Adipose tissue (tissue), 3 donors: ENCODE results near the gene USP17L22. TPM values are rescaled to one million over a fixed set of nuclear protein-coding genes. Genes with fewer than 3 reads are reported as not detected.
"Not testable (repeated sequence)": the region's sequence is repeated elsewhere in the genome, so short reads cannot be mapped to it uniquely, and the experiment has no call there.

Experiments used
- H3K27ac ChIP-seq: one replicate; pipeline ENCODE4 v1.5.1; 2013; ENCODE audit warnings: low read depth, low read length
- WGBS, 3 donors: extraction: QIAGEN DNeasy Blood & Tissue Kit; methylation state at CpG; one replicate each; pipeline ENCODE4 v1.1.7; 2013; 5-methylcytosine and 5-hydroxymethylcytosine counted together
- polyA plus RNA-seq, 3 donors: library from polyadenylated mRNA; stranded (reverse); fragments of 200-250 nt; gene quantifications; one replicate each; pipeline ENCODE4 v1.2.3, GENCODE V29; 2013
- donor health status: healthy with polysubstance abuse.
- donor health status: Bipolar disorder and iron deficiency.
- donor health status: healthy.

USP17L22 gene
- not detected for polyA plus RNA-seq

DNA sequence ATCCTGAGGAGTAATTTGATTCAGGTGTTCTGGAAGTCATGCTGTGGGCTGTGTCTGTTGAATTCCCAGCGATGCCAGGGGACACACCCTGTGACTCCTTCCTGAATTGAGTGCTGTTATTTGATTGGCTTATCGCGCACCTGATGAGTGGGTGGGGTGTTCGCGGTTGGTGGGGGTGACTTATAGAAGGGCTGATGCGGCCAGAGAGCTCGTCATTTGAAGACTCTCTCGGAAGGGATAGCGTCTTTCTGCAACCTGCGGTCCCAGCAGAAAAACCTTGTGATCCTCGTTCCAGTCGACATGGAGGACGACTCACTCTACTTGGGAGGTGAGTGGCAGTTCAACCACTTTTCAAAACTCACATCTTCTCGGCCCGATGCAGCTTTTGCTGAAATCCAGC is at the start of gene USP17L22:
TSS of gene USP17L22 (plus strand) at position 301 of the 400 bp plus-strand sequence. CDS start at position 301, 0 bp downstream.
- not testable (repeated sequence) for H3K27ac ChIP-seq
- no CpG with 5 or more reads among the region's 15 CpGs for WGBS, 3 donors

DNA sequence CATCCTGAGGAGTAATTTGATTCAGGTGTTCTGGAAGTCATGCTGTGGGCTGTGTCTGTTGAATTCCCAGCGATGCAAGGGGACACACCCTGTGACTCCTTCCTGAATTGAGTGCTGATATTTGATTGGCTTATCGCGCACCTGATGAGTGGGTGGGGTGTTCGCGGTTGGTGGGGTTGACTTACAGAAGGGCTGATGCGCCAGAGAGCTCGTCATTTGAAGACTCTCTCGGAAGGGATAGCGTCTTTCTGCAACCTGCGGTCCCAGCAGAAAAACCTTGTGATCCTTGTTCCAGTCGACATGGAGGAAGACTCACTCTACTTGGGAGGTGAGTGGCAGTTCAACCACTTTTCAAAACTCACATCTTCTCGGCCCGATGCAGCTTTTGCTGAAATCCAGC is 47.6 kb upstream of the USP17L22 start, which contains the start of gene USP17L12:
TSS of gene USP17L12 (plus strand) at position 301 of the 400 bp plus-strand sequence. CDS start at position 301, 0 bp downstream.
- no CpG with 5 or more reads among the region's 13 CpGs for WGBS, 3 donors
- not testable (repeated sequence) for H3K27ac ChIP-seq

DNA sequence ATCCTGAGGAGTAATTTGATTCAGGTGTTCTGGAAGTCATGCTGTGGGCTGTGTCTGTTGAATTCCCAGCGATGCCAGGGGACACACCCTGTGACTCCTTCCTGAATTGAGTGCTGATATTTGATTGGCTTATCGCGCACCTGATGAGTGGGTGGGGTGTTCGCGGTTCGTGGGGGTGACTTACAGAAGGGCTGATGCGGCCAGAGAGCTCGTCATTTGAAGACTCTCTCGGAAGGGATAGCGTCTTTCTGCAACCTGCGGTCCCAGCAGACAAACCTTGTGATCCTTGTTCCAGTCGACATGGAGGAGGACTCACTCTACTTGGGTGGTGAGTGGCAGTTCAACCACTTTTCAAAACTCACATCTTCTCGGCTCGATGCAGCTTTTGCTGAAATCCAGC is 42.8 kb upstream of the USP17L22 start, which contains the start of gene USP17L13:
TSS of gene USP17L13 (plus strand) at position 301 of the 400 bp plus-strand sequence. CDS start at position 301, 0 bp downstream.
- no CpG with 5 or more reads among the region's 14 CpGs for WGBS, 3 donors
- not testable (repeated sequence) for H3K27ac ChIP-seq

DNA sequence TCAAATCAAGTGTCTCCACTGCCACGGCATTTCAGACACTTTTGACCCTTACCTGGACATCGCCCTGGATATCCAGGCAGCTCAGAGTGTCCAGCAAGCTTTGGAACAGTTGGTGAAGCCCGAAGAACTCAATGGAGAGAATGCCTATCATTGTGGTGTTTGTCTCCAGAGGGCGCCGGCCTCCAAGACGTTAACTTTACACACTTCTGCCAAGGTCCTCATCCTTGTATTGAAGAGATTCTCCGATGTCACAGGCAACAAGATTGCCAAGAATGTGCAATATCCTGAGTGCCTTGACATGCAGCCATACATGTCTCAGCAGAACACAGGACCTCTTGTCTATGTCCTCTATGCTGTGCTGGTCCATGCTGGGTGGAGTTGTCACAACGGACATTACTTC is 37.2 kb upstream of the USP17L22 start:
- WGBS, 3 donors: 85 to 92% (median 87%) methylated on average over 5 of the region's 8 CpGs

DNA sequence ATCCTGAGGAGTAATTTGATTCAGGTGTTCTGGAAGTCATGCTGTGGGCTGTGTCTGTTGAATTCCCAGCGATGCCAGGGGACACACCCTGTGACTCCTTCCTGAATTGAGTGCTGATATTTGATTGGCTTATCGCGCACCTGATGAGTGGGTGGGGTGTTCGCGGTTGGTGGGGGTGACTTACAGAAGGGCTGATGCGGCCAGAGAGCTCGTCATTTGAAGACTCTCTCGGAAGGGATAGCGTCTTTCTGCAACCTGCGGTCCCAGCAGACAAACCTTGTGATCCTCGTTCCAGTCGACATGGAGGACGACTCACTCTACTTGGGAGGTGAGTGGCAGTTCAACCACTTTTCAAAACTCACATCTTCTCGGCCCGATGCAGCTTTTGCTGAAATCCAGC is 33.3 kb upstream of the USP17L22 start, which contains the start of gene USP17L15:
TSS of gene USP17L15 (plus strand) at position 301 of the 400 bp plus-strand sequence. CDS start at position 301, 0 bp downstream.
- WGBS, 3 donors: no CpG with 5 or more reads among the region's 15 CpGs

More for the DNA sequence above, 37.2 kb upstream of the USP17L22 start:
- not testable (repeated sequence) for H3K27ac ChIP-seq

DNA sequence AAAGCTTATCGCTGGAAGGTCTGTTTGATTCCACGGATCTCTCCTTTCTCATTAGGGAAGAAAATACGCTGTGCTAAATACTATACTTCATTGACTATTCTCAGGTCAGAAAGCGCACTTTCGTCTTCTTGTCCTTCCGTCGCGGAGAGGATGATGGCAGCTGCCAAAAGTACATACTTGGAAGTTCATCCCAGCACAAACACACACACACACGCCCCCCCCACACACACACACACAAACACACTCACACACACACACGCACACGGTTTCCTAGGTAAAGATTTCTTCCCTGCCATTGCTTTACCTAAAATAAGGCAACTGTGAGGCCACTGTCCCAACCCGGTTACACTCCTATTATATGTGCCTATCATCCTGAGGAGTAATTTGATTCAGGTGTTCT is 29.0 kb upstream of the USP17L22 start:
- WGBS, 3 donors: 75 to 87% (median 76%) methylated on average over 9 to 11 of the region's 12 CpGs
- H3K27ac ChIP-seq: not testable (repeated sequence)

More for the DNA sequence above, 33.3 kb upstream of the USP17L22 start, which contains the start of gene USP17L15:
- not testable (repeated sequence) for H3K27ac ChIP-seq

- H3K27ac ChIP-seq: not testable (repeated sequence)
- WGBS, 3 donors: 88 to 99% (median 88%) methylated on average over 5 of the region's 14 CpGs
Measured at GRCh38 chr4:9243579-9243978, 23.8 kb upstream of the USP17L22 start, which contains the start of gene USP17L17. Gene USP17L17 (plus strand): TSS chr4:9243879. CDS start chr4:9243879, 0 bp downstream.

DNA sequence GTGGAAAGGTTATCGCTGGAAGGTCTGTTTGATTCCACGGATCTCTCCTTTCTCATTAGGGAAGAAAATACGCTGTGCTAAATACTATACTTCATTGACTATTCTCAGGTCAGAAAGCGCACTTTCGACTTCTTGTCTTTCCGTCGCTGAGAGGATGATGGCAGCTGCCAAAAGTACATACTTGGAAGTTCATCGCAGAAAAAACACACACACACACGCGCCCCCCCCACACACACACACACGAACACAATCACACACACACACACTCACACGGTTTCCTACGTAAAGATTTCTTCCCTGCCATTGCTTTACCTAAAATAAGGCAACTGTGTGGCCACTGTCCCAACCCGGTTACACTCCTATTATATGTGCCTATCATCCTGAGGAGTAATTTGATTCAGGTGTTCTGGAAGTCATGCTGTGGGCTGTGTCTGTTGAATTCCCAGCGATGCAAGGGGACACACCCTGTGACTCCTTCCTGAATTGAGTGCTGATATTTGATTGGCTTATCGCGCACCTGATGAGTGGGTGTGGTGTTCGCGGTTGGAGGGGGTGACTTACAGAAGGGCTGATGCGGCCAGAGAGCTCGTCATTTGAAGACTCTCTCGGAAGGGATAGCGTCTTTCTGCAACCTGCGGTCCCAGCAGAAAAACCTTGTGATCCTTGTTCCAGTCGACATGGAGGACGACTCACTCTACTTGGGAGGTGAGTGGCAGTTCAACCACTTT is 19.3 kb upstream of the USP17L22 start, which contains the start of gene USP17L18:
TSS of gene USP17L18 (plus strand) at position 678 of the 728 bp plus-strand sequence. CDS start at position 678, 0 bp downstream.
- WGBS, 3 donors: 71 to 92% (median 88%) methylated on average over 13 to 20 of the region's 26 CpGs
- H3K27ac ChIP-seq: not testable (repeated sequence)

GRCh38 chr4:9253078-9253477 is 14.3 kb upstream of the USP17L22 start, which contains the start of gene USP17L19:
Gene USP17L19 (plus strand): TSS chr4:9253378. CDS start chr4:9253378, 0 bp downstream.
- not testable (repeated sequence) for H3K27ac ChIP-seq
- WGBS, 3 donors: no CpG with 5 or more reads among the region's 13 CpGs

- no CpG with 5 or more reads among the region's 15 CpGs for WGBS, 3 donors
- not testable (repeated sequence) for H3K27ac ChIP-seq
Measured at GRCh38 chr4:9257824-9258223, 9.6 kb upstream of the USP17L22 start, which contains the start of gene USP17L20. Gene USP17L20 (plus strand): TSS chr4:9258124. CDS start chr4:9258124, 0 bp downstream.

DNA sequence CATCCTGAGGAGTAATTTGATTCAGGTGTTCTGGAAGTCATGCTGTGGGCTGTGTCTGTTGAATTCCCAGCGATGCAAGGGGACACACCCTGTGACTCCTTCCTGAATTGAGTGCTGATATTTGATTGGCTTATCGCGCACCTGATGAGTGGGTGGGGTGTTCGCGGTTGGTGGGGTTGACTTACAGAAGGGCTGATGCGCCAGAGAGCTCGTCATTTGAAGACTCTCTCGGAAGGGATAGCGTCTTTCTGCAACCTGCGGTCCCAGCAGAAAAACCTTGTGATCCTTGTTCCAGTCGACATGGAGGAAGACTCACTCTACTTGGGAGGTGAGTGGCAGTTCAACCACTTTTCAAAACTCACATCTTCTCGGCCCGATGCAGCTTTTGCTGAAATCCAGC is 4.8 kb upstream of the USP17L22 start, which contains the start of gene USP17L21:
TSS of gene USP17L21 (plus strand) at position 301 of the 400 bp plus-strand sequence. CDS start at position 301, 0 bp downstream.
- WGBS, 3 donors: no CpG with 5 or more reads among the region's 13 CpGs
- not testable (repeated sequence) for H3K27ac ChIP-seq

DNA sequence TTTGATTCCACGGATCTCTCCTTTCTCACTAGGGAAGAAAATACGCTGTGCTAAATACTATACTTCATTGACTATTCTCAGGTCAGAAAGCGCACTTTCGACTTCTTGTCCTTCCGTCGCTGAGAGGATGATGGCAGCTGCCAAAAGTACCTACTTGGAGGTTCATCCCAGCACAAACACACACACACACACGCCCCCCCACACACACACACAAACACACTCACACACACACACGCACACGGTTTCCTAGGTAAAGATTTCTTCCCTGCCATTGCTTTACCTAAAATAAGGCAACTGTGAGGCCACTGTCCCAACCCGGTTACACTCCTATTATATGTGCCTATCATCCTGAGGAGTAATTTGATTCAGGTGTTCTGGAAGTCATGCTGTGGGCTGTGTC is 4.3 kb downstream of the USP17L22 start:
- WGBS, 3 donors: 53 to 91% (median 89%) methylated on average over 3 to 5 of the region's 10 CpGs
- not testable (repeated sequence) for H3K27ac ChIP-seq

Other genes starting within 250 kb of the USP17L22 start
- not detected for gene FAM90A26, start 97.2 kb upstream of the USP17L22 start, polyA plus RNA-seq
- gene USP17L10, start 57.0 kb upstream of the USP17L22 start, polyA plus RNA-seq: not detected
- not detected for gene USP17L11, start 52.2 kb upstream of the USP17L22 start, polyA plus RNA-seq
- not detected for gene USP17L12, start 47.5 kb upstream of the USP17L22 start, polyA plus RNA-seq
- gene USP17L13, start 42.7 kb upstream of the USP17L22 start, polyA plus RNA-seq: not detected
- not detected for gene USP17L15, start 33.2 kb upstream of the USP17L22 start, polyA plus RNA-seq
- gene USP17L17, start 23.7 kb upstream of the USP17L22 start, polyA plus RNA-seq: not detected
- gene USP17L18, start 19.0 kb upstream of the USP17L22 start, polyA plus RNA-seq: not detected
- not detected for gene USP17L19, start 14.2 kb upstream of the USP17L22 start, polyA plus RNA-seq
- not detected for gene USP17L20, start 9.5 kb upstream of the USP17L22 start, polyA plus RNA-seq
- not detected for gene USP17L21, start 4.7 kb upstream of the USP17L22 start, polyA plus RNA-seq
- not detected for gene USP17L24, start 57.5 kb downstream of the USP17L22 start, polyA plus RNA-seq
- not detected for gene USP17L25, start 62.3 kb downstream of the USP17L22 start, polyA plus RNA-seq
- not detected for gene USP17L26, start 67.0 kb downstream of the USP17L22 start, polyA plus RNA-seq
- not detected for gene USP17L5, start 71.8 kb downstream of the USP17L22 start, polyA plus RNA-seq
- gene USP17L27, start 76.5 kb downstream of the USP17L22 start, polyA plus RNA-seq: not detected
- gene USP17L28, start 81.3 kb downstream of the USP17L22 start, polyA plus RNA-seq: not detected
- not detected for gene USP17L29, start 86.0 kb downstream of the USP17L22 start, polyA plus RNA-seq
- gene USP17L30, start 95.5 kb downstream of the USP17L22 start, polyA plus RNA-seq: not detected
- not detected for gene DEFB131A, start 176.8 kb downstream of the USP17L22 start, polyA plus RNA-seq